ENCODE measurements around the gene WIPI1.
"Not testable (repeated sequence)": the region's sequence is repeated elsewhere in the genome, so short reads cannot be mapped to it uniquely, and the experiment has no call there.

Gene WIPI1

DNA sequence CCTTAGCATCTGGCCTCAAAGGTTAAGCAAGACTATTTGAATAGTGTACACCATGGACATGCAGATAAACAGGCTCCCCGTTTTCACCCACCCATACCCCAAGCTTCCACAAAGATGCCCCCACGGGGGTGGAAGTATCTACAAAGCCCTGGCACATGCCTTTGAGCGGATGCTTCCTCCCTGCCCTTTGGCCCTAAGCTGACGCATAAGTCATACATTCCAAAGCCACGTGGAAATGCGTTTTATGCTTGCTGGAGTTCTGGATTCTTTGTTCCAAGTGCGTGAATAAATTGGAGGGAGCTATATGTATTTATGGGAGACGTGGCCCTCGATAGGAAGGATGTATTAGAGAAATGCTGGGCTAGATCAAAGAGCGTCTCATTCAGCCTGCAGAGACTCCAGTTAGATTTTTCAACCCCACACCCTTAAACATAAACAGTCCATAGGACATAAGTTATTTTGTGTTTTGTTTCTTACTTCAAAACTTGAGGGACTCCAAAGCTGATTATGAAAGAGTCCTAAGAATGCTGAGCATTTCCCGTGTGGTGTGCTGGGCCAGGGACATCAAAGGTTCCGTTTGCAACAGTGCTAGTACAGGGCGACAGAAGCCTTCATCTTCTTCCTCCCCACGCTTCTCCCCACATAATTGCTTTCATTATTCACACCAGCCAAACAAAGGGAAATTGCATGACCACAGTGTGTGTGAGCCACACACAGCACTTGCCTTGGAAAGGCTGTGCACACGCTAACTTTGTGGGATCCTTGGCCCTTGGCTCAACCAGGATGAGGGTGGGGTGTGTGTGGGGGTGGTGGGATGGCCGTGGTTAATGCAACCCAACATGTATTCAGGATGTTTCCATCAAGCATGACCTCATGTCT is 73.6 kb downstream of the WIPI1 start:
- DNase-seq (ENCODE audit: low spot score) = peak; percentile 58

DNA sequence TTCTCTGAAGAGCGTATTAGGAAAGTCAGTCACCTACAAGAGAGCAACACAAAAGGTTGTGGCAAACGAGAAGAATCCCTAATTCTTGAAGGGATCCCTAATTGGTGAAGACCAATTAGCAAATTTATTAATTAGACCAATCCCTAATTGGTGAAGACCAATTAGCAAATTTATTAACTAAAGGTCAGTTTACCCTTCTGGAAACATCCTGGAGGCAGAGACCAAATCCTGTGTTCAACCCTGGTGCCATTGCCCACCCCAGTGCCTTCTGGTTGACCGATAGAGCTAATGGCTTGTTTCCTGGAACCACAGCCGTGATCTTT is 74.2 kb downstream of the WIPI1 start:
- no peak for DNase-seq (ENCODE audit: low spot score)

DNA sequence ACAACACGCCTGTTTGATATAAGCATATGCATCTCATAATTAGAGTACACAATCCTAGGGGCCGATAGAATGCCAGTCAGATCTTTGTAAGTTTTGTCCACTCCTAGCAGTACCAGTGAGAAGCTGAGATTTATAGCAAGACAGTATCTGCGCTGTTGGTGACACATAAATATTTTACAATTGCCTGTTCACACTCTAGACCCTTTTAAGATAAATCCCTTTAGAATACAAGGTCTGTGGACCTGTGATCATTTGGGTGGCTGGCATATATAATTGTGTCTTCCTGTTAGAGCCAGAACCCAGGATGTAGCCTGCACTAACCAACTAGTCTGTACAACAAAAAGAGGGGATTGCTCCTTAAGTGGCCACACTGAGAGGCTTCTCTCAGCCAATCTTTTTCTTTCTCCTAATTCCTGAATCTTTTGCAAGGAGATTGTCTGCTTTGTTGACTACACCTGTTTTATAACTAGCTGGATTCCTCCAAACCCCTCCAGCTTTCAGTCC is 74.7 kb downstream of the WIPI1 start:
- DNase-seq (ENCODE audit: low spot score) = no peak

DNA sequence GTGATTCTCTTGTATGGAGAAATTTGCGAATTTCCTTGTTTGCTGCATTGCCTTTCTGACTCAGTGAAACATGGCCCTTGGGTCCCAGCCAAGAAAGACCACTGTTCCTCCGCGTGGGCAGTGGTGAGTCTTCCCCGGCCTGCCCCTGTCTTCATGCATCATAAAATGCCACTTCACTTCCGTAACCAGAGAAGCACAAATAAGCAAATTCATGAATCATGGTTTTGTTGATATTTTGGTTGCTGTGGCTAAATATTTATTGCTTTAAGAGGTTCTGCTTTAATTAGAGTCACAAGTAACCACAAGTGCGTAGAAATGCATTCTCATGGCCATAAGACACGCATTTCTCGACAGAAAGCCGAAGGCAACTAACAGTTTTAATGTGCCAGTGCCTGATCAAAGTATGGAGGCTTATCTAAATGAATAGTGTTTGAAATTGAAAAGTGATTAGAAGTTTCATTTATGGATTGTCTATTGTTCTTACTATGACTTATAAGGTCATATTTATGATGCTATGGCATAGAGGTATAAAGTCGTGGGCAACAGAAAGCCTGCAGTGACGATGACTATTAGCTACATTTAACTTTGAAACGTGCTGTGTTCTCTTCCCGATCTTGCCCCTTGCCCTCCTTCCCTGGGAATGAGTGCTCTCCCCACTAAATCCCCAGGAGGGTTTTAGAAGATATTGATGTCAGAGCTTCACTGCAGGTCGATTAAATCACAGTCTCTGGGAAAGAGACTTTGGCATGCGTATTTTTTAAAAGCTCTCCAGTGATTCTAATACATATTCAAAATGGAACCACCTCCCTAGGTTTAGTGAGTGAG is 76.0 kb downstream of the WIPI1 start:
- peak; percentile 89 for DNase-seq (ENCODE audit: low spot score)

DNA sequence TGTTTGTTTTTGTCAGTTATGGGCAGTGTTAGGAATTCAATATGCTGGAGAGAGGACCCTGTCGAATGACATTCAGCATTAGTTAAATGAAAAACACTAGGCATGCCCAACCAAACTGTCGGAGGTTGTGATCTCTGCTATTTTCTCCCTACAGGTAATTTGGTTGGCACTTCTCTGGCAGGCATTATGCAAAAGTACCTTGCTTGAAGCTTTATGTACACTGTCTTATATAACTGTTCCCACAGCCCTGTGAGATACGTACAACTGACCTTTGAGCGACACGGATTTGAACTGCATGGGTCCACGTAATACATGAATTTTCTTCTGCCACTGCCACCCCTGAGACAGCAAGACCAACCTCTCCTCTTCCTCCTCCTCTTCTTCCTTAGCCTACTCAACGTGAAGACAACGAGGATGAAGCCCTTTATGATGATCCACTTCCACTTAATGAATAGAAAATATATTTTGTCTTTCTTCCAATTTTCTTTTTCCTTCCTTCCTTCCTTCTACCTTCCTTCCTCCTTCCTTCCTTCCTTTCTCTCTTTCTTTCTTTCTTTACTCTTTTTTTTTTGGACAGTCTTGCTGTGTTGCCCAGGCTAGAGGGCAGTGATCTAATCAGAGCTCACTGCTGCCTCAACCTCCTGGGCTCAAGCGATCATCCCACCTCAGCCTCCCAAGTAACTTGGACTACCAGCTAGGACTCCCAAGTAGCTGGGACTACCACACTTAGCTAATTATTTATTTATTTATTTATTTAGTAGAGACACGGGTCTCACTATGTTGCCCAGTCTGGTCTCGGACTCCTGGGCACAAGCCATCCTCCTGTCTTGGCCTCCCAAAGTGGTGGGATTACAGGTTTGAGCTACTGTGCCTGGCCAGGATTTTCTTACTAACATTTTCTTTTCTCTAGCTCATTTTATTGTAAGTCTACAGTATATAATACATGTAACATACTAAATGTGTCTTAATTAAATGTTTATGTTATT is 77.3 kb downstream of the WIPI1 start:
- DNase-seq (ENCODE audit: low spot score) = no peak

DNA sequence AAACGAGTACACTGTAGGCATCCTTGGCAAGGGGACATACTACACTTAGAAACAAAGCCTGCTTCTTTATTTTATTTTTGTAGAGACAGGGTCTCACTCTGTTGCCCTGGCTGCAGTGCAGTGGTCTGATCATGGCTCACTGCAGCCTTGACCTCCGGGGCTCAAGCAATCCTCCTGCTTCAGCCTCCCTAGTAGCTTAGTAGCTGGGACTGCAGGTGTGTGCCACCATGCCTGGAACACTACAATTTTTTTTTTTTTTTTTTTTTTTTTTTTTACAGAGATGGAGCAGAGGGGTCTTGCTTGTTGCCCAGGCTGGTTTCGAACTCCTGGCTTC is 78.2 kb downstream of the WIPI1 start:
- DNase-seq (ENCODE audit: low spot score) = no peak

DNA sequence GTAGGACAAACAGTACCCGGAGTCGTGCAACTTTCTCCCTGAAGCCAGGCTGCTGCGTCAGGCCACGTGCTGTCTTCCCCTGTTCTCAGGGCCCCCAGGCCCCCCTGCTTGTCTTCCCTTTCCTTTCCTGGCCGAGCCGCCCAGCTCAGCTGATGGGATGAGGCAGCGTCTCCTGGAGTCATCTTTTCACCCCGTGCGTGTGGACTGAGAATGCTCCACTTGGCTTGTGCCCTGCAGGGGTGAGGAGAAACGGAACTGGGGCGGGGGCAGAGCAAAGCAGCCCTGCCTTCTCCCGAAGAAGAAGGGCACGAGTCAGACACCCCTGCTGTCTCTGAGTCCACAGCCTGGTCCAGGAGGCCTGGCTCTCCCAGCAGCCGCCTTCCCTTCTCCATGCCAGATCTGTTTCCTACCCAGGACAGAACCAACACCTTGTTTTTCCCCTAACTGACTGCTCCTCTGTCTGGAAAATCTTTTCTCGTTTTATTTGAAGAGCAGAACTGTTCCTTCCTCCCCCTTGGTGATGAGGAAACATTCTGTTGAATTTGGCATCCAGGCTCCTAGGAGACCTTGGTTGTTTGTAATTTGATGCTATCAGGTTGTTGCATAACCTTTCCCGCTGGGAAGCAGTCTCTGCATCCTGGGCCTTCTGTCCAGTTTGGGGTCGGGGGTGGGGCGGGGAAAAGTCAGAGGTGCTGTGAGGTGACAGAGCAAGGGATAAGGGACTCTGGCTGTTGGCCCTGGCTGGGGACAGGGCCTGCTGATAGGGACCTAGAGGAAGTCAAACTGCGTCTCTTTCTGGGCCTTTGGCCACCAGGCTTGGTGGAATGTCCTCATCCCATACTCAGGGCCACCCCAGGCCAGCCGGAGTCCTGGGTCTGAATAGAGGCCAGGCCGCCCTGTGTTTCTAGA is 78.8 kb downstream of the WIPI1 start:
- peak; percentile 56 for DNase-seq (ENCODE audit: low spot score)

DNA sequence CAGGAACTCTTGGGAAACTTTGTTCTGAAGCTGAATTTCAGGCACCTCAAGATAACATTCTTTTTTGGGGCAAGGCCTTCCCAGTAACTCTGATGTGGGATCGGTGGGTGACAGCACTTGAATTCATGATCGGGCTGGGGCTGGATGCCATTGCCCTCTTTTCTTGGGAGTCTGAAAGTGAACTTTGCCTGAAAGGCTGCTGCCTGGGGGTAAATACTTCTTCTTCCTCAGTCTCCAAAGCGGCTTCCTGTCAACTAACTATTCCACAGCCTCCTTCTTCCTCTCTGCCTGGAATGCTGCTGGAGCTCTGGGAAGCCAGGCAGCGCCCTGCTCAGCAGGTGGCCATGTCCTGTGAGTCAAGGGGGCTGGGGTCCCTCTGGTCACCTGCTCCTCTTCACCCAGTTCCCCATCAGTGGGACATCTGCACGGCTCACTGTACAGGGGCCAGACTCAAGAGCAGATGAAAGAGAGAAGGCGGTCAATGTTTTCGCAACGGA is 79.5 kb downstream of the WIPI1 start:
- DNase-seq (ENCODE audit: low spot score) = no peak

DNA sequence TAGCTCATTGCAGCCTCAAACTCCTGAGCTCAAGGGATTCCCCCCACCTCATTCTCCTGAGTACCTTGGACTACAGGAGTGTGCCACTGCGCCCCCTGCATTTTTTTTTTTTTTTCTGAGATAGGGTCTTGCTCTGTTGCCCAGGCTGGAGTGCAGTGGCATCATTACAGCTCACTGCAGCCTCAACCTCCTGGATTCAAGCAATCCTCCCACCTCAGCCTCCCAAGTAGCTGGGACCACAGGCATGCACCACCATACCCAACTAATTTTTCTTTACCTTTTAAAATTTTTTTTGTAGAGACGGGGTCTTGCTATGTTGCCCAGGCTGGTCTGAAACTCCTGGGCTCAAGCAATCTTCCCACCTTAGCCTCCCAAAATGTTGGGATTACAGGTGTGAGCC is 81.1 kb downstream of the WIPI1 start:
- not testable (repeated sequence) for DNase-seq (ENCODE audit: low spot score)

DNA sequence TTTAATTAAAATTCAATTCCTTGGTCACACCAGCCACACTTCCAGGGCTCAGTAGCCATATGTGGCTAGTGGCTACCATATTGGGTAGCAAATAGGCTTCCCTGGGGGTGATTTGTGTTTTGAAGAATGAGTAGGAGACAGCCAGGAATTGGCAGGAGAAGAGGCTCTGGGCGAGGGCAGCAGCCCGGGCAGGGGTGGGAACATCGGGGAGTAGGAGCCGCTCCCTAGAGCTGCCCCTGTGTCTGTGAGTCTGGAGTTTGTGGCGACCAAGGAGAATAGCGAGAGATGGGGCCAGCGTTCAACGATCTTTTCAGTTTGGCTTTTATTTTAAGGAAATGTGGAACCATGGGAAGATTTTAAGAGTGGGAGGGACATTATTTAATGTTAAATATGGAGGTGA is 81.7 kb downstream of the WIPI1 start:
- no peak for DNase-seq (ENCODE audit: low spot score)
